ENCODE measurements around the gene CRACDL. TPM values are rescaled to one million over a fixed set of nuclear protein-coding genes. Genes with fewer than 3 reads are reported as not detected.

Gene CRACDL
- total RNA-seq, 1 experiment from 2014 or later = 3.1 TPM

DNA sequence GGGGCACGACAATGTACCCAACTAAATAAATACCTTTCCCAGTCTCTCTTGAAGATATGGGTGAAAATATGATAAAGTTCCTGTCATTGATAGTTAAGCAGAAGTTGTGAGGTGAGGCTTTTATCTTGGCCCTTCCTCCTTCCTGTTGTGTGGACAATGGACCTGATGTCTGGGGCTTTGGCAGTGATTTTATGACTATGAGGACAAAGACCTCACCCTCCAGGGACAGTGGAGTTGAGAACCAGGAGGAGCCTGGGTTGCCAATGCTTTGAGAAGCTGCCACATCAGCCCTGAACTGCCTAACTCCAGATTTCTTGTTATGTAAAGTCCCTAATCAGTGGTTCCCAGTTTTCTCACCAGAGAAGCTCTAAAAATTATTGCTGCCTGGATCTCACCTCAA lies 184.3 kb downstream of the CRACDL start:
- no peak for DNase-seq (ENCODE audit: low spot score)

DNA sequence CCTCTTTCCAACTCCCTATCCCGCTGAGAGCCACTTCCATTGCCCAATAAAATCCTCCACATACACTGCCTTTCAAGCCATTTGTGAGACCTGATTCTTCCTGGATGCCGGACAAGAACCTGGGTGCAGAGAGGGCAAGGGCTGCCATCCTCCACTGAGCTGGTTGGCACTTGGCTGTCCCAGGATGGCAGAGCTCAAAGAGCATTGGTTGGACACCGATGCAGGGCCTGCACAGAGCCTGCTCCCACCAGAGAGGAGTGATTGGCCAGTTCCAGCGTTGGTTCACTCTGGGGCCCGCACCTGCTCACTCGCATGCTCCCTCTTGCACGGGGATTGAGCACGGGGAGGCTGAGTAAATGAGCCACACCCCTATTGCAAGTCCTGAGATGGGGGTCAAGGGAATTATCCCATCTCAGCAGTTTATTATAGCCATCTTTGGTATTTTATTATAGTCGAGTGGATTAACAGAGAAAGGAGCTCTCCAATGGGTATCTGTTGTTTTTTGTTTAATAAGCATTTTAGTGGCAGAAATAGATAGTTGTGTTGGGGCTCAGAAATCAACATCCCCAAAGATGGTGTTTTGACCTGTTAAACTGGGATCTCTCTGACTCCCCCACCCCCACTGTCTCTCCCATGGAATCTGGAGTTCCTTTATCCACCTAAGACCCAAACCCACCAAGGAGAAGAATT lies 185.3 kb downstream of the CRACDL start:
- DNase-seq (ENCODE audit: low spot score) = no peak

DNA sequence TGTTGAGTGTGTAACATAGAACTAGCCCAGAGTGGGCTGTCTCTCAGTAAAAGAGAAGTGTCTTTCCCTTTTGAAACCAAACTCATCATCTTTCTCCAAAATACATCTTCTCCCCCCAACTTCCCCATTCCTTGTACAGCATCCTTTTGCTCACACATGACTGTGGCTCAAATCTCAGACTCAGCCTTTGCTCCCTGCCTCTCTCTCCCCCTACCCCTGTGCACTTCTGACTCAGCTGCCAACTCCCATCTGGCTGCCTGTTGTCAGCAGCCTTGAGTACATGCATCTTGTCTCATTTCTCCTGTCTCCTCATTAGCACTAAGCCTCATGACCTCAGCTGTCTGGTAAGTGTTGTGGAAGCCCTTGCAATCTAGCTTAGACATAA lies 187.0 kb downstream of the CRACDL start:
- DNase-seq (ENCODE audit: low spot score) = no peak

DNA sequence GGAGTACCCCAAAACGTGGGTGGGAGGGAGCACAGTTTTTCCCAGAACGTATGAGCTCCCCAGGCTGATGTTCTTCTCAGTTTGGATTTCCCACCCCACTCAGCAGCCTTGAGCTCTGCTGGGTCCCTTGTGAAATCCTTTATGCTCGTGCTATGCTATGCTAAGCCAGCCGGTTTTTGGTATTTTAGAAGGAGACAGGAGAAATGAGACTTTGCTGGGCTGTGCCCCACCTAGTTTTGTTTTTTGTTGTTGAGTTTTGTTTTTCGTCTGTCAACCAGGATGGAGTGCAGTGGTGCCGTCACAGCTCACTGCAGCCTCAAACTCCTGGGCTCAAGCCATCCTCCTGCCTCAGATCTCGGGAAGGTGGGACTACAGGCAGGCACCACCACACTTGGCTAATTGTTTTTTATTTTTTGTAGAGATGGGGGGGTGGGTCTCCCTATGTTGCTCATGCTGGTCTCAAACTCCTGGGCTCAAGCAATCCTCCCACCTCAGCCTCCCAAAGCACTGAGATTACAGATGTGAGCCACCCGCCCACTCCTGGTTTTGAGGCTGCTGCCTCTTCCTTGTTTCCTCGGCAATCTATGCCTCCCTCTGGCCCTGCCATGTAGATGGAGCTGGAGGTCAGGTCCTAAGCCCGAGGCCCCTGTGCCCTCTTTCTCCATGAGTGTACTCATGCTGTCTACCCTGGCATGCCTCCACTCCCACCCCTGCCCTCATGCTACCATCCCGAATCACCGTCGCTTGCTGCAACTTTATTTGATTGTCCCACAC lies 187.5 kb downstream of the CRACDL start:
- DNase-seq (ENCODE audit: low spot score) = no peak

DNA sequence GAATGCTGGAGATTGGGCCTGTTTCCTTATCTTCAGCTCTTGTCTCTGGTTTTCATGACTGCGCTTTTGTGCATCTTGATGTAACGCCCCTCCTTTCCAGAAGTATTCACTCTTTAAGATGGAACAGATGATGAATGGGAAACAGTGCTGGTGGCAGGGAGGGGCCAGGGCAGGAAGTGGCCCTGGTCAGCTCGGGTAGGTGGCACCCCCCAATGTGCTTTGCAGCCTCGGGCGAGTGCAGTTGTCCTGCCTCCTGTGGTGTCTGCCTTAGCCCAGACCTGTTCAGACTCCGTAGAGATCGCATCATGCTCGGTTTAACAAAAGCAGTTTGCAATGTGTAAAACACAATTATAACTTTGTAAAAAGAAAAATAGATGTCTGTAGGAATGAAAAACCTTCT lies 188.1 kb downstream of the CRACDL start:
- peak; percentile 29 for DNase-seq (ENCODE audit: low spot score)

DNA sequence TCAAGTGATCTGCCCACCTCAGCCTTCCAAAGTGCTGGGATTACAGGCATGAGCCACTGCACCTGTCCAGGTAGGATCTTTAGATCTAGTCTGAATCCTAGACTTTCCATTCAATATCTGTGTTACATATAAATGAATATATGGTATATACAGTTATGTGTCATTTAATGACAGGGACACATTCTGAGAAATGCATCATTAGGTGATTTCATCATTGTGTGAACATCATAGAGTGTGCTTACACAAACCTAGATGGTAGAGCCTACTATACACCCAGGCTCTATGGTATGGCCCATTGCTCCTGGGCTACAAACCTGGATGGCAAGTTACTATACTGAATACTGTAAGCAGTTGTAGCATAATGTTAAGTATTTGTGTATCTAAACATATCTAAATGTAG lies 189.6 kb downstream of the CRACDL start:
- no peak for DNase-seq (ENCODE audit: low spot score)

DNA sequence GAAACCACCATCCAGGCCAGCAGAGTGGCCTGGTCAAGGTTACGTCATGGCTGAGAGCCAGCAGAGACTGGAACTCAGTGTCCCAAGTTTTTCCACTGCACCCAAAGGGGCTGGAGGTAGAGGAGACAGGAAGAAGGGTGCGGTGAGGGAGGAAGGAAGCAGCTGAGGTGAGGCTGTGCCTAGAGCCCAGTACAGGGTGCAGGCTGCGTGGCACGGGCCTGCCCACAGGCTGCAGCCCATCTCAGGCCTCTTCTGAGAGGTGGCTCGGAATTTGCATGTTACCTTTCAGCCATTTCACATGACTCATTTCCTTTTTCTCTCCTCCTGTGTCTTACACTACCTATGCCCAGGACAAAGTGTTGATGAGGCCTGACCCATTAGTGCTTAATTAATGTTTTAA lies 191.4 kb downstream of the CRACDL start:
- no peak for DNase-seq (ENCODE audit: low spot score)

Other genes with a start within 250 kb of the CRACDL start
- 8.0 and 15.5 TPM in 2 replicates for gene MGAT4A, start 205.1 kb downstream of the CRACDL start, total RNA-seq (2014; rRNA removed; shearing (Covaris generic))
- gene C2orf15, start 205.5 kb upstream of the CRACDL start, total RNA-seq (2014; rRNA removed; shearing (Covaris generic)) = 1.0 and 1.4 TPM in 2 replicates
- gene TSGA10, start 218.7 kb upstream of the CRACDL start, total RNA-seq (2014; rRNA removed; shearing (Covaris generic)) = 2.0 and 4.0 TPM in 2 replicates
- 7.2 and 8.4 TPM in 2 replicates for gene LIPT1, start 218.7 kb upstream of the CRACDL start, total RNA-seq (2014; rRNA removed; shearing (Covaris generic))
- gene MITD1, start 244.8 kb upstream of the CRACDL start, total RNA-seq (2014; rRNA removed; shearing (Covaris generic)) = 79.9 and 80.1 TPM in 2 replicates
- gene MRPL30, start 245.0 kb upstream of the CRACDL start, total RNA-seq (2014; rRNA removed; shearing (Covaris generic)) = 53.6 and 67.3 TPM in 2 replicates

Data from A172 (cell line).